Measurements from ENCODE around the gene DRAXIN.

The DRAXIN gene

GRCh38 chr1:11691302-11691914 is at the start of gene DRAXIN:
DRAXIN (plus strand) TSS chr1:11691710; CDS start chr1:11706259, 14,549 bp downstream.
- in situ Hi-C loops (cut with MboI; ENCODE audit: low sequenced_read_pairs) = no loop called here

- in situ Hi-C loops (cut with MboI; ENCODE audit: low sequenced_read_pairs) = loop anchor here (25.0 kb wide), 2 partner anchors 405 to 605 kb away; partner anchors contain the start of gene MASP2
Observed at GRCh38 chr1:11641776-11642305, 49.7 kb upstream of the DRAXIN start.

- in situ Hi-C loops (cut with MboI; ENCODE audit: low sequenced_read_pairs) = loop anchor here (25.0 kb wide), 2 partner anchors 405 to 605 kb away; partner anchors contain the start of gene MASP2
Observed at GRCh38 chr1:11642418-11643017, 49.0 kb upstream of the DRAXIN start.

GRCh38 chr1:11643782-11644181 is 47.7 kb upstream of the DRAXIN start:
- in situ Hi-C loops (cut with MboI; ENCODE audit: low sequenced_read_pairs) = loop anchor here (25.0 kb wide), 2 partner anchors 406 to 606 kb away; partner anchors contain the start of gene MASP2

- in situ Hi-C loops (cut with MboI; ENCODE audit: low sequenced_read_pairs) = loop anchor here (25.0 kb wide), 2 partner anchors 408 to 608 kb away; partner anchors contain the start of gene MASP2
Observed at GRCh38 chr1:11645270-11645669, 46.2 kb upstream of the DRAXIN start.

- in situ Hi-C loops (cut with MboI; ENCODE audit: low sequenced_read_pairs) = loop anchor here (25.0 kb wide), 2 partner anchors 408 to 608 kb away; partner anchors contain the start of gene MASP2
Observed at GRCh38 chr1:11645670-11646265, 45.7 kb upstream of the DRAXIN start.

- in situ Hi-C loops (cut with MboI; ENCODE audit: low sequenced_read_pairs) = loop anchor here (25.0 kb wide), 2 partner anchors 409 to 609 kb away; partner anchors contain the start of gene MASP2
Observed at GRCh38 chr1:11646317-11646716, 45.2 kb upstream of the DRAXIN start.

GRCh38 chr1:11647333-11647732 is 44.2 kb upstream of the DRAXIN start:
- in situ Hi-C loops (cut with MboI; ENCODE audit: low sequenced_read_pairs) = loop anchor here (25.0 kb wide), 2 partner anchors 410 to 610 kb away; partner anchors contain the start of gene MASP2

- in situ Hi-C loops (cut with MboI; ENCODE audit: low sequenced_read_pairs) = loop anchor here (25.0 kb wide), 2 partner anchors 411 to 611 kb away; partner anchors contain the start of gene MASP2
Observed at GRCh38 chr1:11648039-11648438, 43.5 kb upstream of the DRAXIN start.

GRCh38 chr1:11648732-11649158 is 42.8 kb upstream of the DRAXIN start:
- in situ Hi-C loops (cut with MboI; ENCODE audit: low sequenced_read_pairs) = loop anchor here (25.0 kb wide), 2 partner anchors 411 to 611 kb away; partner anchors contain the start of gene MASP2

GRCh38 chr1:11649237-11649623 is 42.3 kb upstream of the DRAXIN start:
- in situ Hi-C loops (cut with MboI; ENCODE audit: low sequenced_read_pairs) = loop anchor here (25.0 kb wide), 2 partner anchors 412 to 612 kb away; partner anchors contain the start of gene MASP2

GRCh38 chr1:11649624-11650330 is 41.7 kb upstream of the DRAXIN start:
- in situ Hi-C loops (cut with MboI; ENCODE audit: low sequenced_read_pairs) = loop anchor here (25.0 kb wide), 2 partner anchors 412 to 612 kb away; partner anchors contain the start of gene MASP2

- in situ Hi-C loops (cut with MboI; ENCODE audit: low sequenced_read_pairs) = no loop called here
Observed at GRCh38 chr1:11650331-11650991, 41.0 kb upstream of the DRAXIN start.

GRCh38 chr1:11651017-11651416 is 40.5 kb upstream of the DRAXIN start:
- in situ Hi-C loops (cut with MboI; ENCODE audit: low sequenced_read_pairs) = no loop called here

GRCh38 chr1:11652203-11652780 is 39.2 kb upstream of the DRAXIN start:
- in situ Hi-C loops (cut with MboI; ENCODE audit: low sequenced_read_pairs) = no loop called here

- in situ Hi-C loops (cut with MboI; ENCODE audit: low sequenced_read_pairs) = no loop called here
Observed at GRCh38 chr1:11653101-11653860, 38.2 kb upstream of the DRAXIN start.

GRCh38 chr1:11653861-11654136 is 37.7 kb upstream of the DRAXIN start:
- in situ Hi-C loops (cut with MboI; ENCODE audit: low sequenced_read_pairs) = no loop called here

- in situ Hi-C loops (cut with MboI; ENCODE audit: low sequenced_read_pairs) = no loop called here
Observed at GRCh38 chr1:11654137-11654938, 37.2 kb upstream of the DRAXIN start, which contains the start of the genes FBXO2 and FBXO44. FBXO2 (minus strand) TSS chr1:11654429; CDS start chr1:11654340, 89 bp downstream. FBXO44 (plus strand) TSS chr1:11654877; CDS start chr1:11655836, 959 bp downstream.

Data from HL-60/S4 treated with phorbol 12-myristate 13-acetate at 8.2 ng/mL for 4 days and 3 days (cell line).